A673 (cell line): ENCODE data around the gene FOXD3. TPM values are rescaled to one million over a fixed set of nuclear protein-coding genes. Genes with fewer than 3 reads are reported as not detected.

ENCODE experiments used
- BruUV-seq: library from RNA; stranded (reverse); fragments of 400-500 nt; replicated peaks from 2 replicates; lab custom pipeline; 2021; lab: Mats Ljungman, UMichigan
- CTCF ChIA-PET: fragments of 300-600 bp; sonication (Branson Sonifier 250); formaldehyde crosslinking; loops from one replicate; lab custom pipeline; 2022; ENCODE audit warnings: antibody characterized with exemption; lab: Charles Lee
- POLR2A ChIA-PET: fragments of 300-600 bp; sonication (Branson Sonifier 250); formaldehyde crosslinking; loops from one replicate; lab custom pipeline; 2022; ENCODE audit warnings: antibody characterized with exemption; ENCODE audit not compliant: low non-redundant PET; lab: Charles Lee
- DNase-seq: peaks from one replicate; pipeline ENCODE4 v3.0.0-alpha.2; 2015; ENCODE audit warnings: low spot score
- H3K27ac ChIP-seq: fragments of 200-600 bp; sonication (generic); 2 replicates; pipeline ENCODE4 v1.5.1; 2016; ENCODE audit warnings: mixed run types, low read depth, mild to moderate bottlenecking, mixed read lengths, antibody characterized with exemption, low read length; ENCODE audit not compliant: poor library complexity, severe bottlenecking
- H3K27me3 ChIP-seq: fragments of 200-600 bp; sonication (generic); replicated peaks from 2 replicates; pipeline ENCODE4 v1.6.1; 2017; ENCODE audit warnings: mixed run types, low read depth, mild to moderate bottlenecking, mixed read lengths, antibody characterized with exemption, low read length; ENCODE audit not compliant: insufficient read depth, poor library complexity
- H3K36me3 ChIP-seq: fragments of 200-600 bp; sonication (generic); 2 replicates; pipeline ENCODE4 v1.6.1; 2016; ENCODE audit warnings: mixed run types, mild to moderate bottlenecking, mixed read lengths, antibody characterized with exemption, low read length; ENCODE audit not compliant: insufficient read depth, poor library complexity, severe bottlenecking
- H3K4me1 ChIP-seq: fragments of 200-600 bp; sonication (generic); 2 replicates; pipeline ENCODE4 v1.6.1; 2017; ENCODE audit warnings: mixed run types, mild to moderate bottlenecking, mixed read lengths, antibody characterized with exemption, low read length; ENCODE audit not compliant: insufficient read depth, poor library complexity, severe bottlenecking
- H3K4me3 ChIP-seq: fragments of 200-600 bp; sonication (generic); 2 replicates; pipeline ENCODE4 v1.5.1; 2016; ENCODE audit warnings: low read depth, mixed run types, mild to moderate bottlenecking, mixed read lengths, low read length; ENCODE audit not compliant: poor library complexity, severe bottlenecking
- H3K9me3 ChIP-seq: fragments of 200-600 bp; sonication (generic); 2 replicates; pipeline ENCODE4 v1.6.1; 2016; ENCODE audit warnings: mixed run types, low read depth, mild to moderate bottlenecking, mixed read lengths, antibody characterized with exemption, low read length; ENCODE audit not compliant: poor library complexity, severe bottlenecking
- CTCF ChIP-seq: fragments of 300-800, 200-600 bp; sonication (generic); conservative IDR thresholded peaks from 2 replicates; pipeline ENCODE4 v1.5.1; 2017; ENCODE audit warnings: low read depth, mild to moderate bottlenecking, antibody characterized with exemption, low read length, moderate library complexity, mixed read lengths
- EZH2 ChIP-seq: fragments of 200-600 bp; sonication (generic); IDR thresholded peaks from 2 replicates; pipeline ENCODE4 v1.6.1; 2017; ENCODE audit warnings: borderline replicate concordance, low read depth, mild to moderate bottlenecking, mixed read lengths, antibody characterized with exemption, low read length; ENCODE audit not compliant: poor library complexity, severe bottlenecking
- intact Hi-C: fragments of 100-400 bp; cut with micrococcal nuclease; formaldehyde crosslinking; loops from one replicate; pipeline ENCODE4 v1.10.0; 2022; ENCODE audit not compliant: unreplicated experiment
- total RNA-seq: library from RNA; stranded (reverse); gene quantifications from 2 replicates; pipeline ENCODE4 v1.2.3, GENCODE V29; 2021

The FOXD3 gene
- total RNA-seq, 1 experiment from 2014 or later: 4.7 TPM

GRCh38 chr1:63363014-63363413 is 40.6 kb downstream of the FOXD3 start:
- no peaks in the 10 kb centered on the region for H3K9me3 ChIP-seq
- no TSS peak for BruUV-seq
- no peak for TF ChIP-seq EZH2
- TF ChIP-seq CTCF: no peak
- no peak overlapping the region for H3K4me3 ChIP-seq
- peak; percentile 16 for DNase-seq
- H3K27me3 ChIP-seq: no peaks in the 10 kb centered on the region
- H3K36me3 ChIP-seq: no peaks in the 10 kb centered on the region
- CTCF ChIA-PET: no interaction called here
- intact Hi-C loops: no loop called here
- H3K4me1 ChIP-seq: peaks cover 18% of the 10 kb centered on the region
- H3K27ac ChIP-seq: no peak overlapping the region
- POLR2A ChIA-PET: no interaction called here

GRCh38 chr1:63366908-63367214 is 44.5 kb downstream of the FOXD3 start:
- ChIA-PET POLR2A (no interaction called here), CTCF (no interaction called here)
- Histone ChIP-seq H3K27ac (peak overlapping the region; percentile 83), H3K9me3 (no peaks in the 10 kb centered on the region), H3K36me3 (peaks cover 12% of the 10 kb centered on the region), H3K4me3 (peak overlapping the region; percentile 92), H3K4me1 (peaks cover 12% of the 10 kb centered on the region), H3K27me3 (no peaks in the 10 kb centered on the region)
- TF ChIP-seq CTCF: no peak
- no TSS peak for BruUV-seq
- no peak for DNase-seq
- intact Hi-C loops: no loop called here

- peak within 1 kb of the TSS; percentile 83 for H3K27ac ChIP-seq
- no peaks in the 10 kb centered on the region for H3K9me3 ChIP-seq
- ChIA-PET POLR2A (no interaction called here), CTCF (no interaction called here)
- peak; percentile 97 for DNase-seq
- TF ChIP-seq CTCF: no peak
- no peak for TF ChIP-seq EZH2
- no peaks in the 10 kb centered on the region for H3K27me3 ChIP-seq
- intact Hi-C loops: no loop called here
- peaks cover 12% of the 10 kb centered on the region for H3K4me1 ChIP-seq
- H3K36me3 ChIP-seq: peaks cover 18% of the 10 kb centered on the region
- TSS peak; percentile 74 for BruUV-seq
- peak within 1 kb of the TSS; percentile 92 for H3K4me3 ChIP-seq
Observed at GRCh38 chr1:63367215-63368103, 45.1 kb downstream of the FOXD3 start, which contains the start of gene ALG6. TSS of gene ALG6 (plus strand) at chr1:63367627. CDS start at chr1:63370978, 3,351 bp downstream.
